Measurements from ENCODE around the gene TAS2R13.

DNA sequence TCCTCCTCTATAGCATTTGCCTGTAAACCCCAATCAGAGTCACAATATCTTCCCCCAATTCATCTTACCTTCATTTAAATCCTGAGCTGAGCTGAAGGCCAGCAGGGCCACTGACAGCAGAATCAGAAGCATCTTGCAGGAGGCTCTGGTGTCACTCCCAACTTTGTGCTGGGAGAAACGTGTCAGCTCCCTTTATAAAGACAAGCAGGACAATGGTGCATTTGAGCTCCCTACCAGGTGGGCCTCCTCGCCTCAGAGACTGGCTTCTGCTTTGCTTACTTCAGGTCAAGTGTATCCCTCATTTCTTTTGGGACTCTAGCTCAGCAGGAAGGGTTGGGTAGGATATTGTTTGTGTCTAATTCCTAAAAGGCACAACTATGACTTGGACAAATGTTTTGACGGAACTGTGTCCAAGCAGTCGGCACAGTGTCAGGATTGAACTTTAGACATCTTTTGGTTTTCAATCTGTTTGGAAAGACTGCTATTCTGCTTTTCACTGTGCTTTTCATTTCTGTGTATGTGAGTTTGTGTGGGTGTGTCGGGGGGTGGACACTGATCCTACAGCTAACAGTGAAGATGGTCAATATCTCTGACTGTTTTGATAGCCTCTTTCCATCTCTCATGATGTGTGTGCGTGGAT is 25.2 kb downstream of the TAS2R13 start, which contains the start of gene PRH1:
- no peak for TF ChIP-seq POLR2A (IDR thresholded peaks at IDR 0.05)
- TF ChIP-seq, protein P1, sequence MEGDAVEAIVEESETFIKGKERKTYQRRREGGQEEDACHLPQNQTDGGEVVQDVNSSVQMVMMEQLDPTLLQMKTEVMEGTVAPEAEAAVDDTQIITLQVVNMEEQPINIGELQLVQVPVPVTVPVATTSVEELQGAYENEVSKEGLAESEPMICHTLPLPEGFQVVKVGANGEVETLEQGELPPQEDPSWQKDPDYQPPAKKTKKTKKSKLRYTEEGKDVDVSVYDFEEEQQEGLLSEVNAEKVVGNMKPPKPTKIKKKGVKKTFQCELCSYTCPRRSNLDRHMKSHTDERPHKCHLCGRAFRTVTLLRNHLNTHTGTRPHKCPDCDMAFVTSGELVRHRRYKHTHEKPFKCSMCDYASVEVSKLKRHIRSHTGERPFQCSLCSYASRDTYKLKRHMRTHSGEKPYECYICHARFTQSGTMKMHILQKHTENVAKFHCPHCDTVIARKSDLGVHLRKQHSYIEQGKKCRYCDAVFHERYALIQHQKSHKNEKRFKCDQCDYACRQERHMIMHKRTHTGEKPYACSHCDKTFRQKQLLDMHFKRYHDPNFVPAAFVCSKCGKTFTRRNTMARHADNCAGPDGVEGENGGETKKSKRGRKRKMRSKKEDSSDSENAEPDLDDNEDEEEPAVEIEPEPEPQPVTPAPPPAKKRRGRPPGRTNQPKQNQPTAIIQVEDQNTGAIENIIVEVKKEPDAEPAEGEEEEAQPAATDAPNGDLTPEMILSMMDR (IDR thresholded peaks at IDR 0.05) = no peak
